Stimulated activated CD8-positive, alpha-beta memory T cell treated with anti-CD3 and anti-CD28 coated beads, Interleukin-12 subunit alpha, Interleukin-12 subunit beta, amount 100 ng/mL, for 24 hours (primary cell): ENCODE results near the gene ATP8B4.
"Not testable (repeated sequence)": the region's sequence is repeated elsewhere in the genome, so short reads cannot be mapped to it uniquely, and the experiment has no call there.

ENCODE experiments used
- DNase-seq: peaks from one replicate; pipeline ENCODE4 v3.0.0-alpha.2; 2020; ENCODE audit errors: extremely low read depth

Gene ATP8B4, protein sequence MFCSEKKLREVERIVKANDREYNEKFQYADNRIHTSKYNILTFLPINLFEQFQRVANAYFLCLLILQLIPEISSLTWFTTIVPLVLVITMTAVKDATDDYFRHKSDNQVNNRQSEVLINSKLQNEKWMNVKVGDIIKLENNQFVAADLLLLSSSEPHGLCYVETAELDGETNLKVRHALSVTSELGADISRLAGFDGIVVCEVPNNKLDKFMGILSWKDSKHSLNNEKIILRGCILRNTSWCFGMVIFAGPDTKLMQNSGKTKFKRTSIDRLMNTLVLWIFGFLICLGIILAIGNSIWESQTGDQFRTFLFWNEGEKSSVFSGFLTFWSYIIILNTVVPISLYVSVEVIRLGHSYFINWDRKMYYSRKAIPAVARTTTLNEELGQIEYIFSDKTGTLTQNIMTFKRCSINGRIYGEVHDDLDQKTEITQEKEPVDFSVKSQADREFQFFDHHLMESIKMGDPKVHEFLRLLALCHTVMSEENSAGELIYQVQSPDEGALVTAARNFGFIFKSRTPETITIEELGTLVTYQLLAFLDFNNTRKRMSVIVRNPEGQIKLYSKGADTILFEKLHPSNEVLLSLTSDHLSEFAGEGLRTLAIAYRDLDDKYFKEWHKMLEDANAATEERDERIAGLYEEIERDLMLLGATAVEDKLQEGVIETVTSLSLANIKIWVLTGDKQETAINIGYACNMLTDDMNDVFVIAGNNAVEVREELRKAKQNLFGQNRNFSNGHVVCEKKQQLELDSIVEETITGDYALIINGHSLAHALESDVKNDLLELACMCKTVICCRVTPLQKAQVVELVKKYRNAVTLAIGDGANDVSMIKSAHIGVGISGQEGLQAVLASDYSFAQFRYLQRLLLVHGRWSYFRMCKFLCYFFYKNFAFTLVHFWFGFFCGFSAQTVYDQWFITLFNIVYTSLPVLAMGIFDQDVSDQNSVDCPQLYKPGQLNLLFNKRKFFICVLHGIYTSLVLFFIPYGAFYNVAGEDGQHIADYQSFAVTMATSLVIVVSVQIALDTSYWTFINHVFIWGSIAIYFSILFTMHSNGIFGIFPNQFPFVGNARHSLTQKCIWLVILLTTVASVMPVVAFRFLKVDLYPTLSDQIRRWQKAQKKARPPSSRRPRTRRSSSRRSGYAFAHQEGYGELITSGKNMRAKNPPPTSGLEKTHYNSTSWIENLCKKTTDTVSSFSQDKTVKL

DNA sequence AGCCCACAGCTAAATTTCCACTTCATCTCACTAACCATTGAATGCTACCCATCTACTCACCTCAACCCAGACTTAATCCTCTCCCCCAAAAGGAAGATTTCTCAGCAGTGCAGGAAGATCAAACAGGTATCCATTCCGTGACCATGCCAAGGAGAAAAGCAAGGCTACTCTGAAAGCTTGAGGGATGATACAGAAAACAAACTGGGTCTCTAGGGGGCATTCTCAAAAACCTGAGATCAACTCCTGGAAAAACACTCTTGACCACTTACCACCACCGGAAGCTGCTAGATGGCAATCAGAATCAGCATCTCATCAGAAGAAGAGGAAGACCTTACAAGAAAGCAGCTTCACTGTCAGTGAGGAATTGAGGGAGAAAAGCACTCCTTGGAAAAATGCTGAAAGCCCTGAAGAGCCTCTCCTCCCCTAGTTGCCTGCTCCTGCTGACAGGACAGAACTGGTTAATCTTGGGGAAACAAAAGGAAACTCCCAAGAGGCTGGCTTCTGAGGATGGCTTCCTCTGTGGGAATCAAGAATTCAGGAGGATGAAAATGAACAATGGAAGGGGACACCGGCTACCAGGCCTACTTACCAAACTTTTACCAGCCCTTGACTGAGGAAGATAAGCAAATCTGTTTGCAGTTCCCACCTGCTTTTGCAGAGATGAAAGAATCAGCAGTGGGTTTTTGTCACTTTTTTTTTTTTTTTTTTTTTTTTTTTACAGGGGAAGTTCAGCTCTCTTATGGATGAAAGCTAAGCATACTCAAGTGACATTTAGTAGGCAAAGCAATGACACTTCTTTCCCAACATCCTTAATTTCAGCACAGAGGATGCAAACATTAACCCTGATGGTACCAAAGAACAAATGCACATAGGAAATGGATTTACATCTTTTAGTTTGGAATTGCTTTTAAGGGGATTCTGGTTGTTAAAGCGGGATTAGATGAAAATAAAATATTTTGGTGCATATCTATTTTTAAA, at the start of gene ATP8B4:
ATP8B4 (minus strand) TSS at position 171 of the 978 bp plus-strand sequence. CDS start 12,267 bp downstream, outside the sequence.
- no peak for DNase-seq

- DNase-seq, result no peak
Observed at GRCh38 chr15:50168379-50168778, 49.3 kb upstream of the ATP8B4 start.

GRCh38 chr15:50167110-50167509, 48.1 kb upstream of the ATP8B4 start:
- DNase-seq, result no peak

DNA sequence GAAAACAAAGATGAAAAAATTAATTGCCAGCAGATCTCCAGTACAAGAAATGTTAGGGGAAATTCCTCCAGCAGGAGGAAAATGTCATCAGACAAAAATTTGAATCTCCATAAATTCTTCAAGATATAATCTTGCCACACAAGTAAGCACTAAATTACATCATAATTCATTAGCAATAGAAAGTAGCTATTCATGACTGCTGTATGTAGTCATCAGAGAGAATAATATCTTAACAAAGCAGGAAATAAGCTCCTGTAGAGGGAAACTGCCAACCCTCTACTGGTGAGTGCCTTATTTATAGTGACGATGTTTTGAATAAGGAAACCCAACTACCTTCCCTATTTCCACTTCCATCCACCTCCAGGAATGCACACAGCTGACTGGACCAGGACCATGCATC, 47.2 kb upstream of the ATP8B4 start:
- no peak for DNase-seq

GRCh38 chr15:50164458-50164857, 45.4 kb upstream of the ATP8B4 start:
- no peak for DNase-seq

GRCh38 chr15:50163719-50164410, 44.8 kb upstream of the ATP8B4 start:
- no peak for DNase-seq

- no peak for DNase-seq
Observed at GRCh38 chr15:50162969-50163718, 44.1 kb upstream of the ATP8B4 start.

GRCh38 chr15:50158236-50158635, 39.2 kb upstream of the ATP8B4 start:
- not testable (repeated sequence) for DNase-seq

DNA sequence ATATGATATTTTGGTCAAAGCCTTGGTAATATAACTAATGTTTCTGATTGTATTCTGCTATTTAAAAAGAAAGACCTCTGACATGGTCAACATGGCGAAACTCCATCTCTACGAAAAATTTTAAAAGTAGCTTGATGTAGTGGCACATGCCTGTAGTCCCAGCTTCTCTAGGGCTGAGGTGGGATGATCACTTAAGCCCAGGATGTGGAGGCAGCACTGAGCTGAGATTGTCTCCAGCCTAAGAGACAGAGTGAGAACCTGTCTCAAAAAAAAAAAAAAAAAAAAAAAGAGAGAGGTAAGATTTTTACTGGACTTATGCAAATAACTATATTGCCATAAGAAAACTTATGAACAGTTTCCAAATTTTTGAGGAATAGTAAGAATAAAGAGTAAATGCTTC, 32.4 kb upstream of the ATP8B4 start:
- no peak for DNase-seq

DNA sequence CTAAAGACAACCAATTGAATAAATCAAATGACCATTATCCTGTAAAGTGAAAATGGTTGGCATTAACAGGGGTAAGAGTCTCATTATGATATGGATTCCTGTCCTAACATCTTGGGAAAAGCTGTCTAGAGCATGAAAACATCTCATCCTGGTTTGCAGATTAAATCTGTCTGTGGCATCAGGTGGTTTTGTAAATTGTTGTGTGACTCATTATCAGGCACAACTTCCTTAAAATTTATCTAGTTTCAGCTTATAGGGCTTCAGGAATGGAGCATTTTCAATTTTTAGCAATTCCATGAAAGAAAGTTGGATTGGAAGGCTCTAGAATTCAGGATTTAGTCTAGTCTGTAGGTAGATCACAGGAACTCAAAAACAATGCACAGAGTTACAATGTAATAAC, 31.8 kb upstream of the ATP8B4 start:
- no peak for DNase-seq

DNA sequence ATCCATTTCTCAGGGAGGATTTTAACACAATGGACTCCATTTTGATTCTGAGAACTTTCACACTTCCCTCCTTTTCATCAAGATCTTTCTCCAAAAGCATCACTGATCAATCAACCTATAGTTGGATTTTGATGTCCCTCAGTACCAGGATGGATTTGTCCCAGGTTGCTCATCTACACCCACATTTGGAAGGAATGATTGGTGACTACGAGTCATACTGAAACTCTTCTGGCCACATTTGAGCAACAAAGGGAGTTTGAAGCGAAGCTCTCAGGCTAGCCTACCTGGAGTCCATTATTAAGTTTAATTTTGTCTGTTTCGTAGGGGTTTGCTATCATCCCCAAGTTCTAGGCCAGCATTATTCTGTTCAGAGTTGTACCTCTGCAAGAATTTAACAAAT, 31.3 kb upstream of the ATP8B4 start:
- no peak for DNase-seq

DNA sequence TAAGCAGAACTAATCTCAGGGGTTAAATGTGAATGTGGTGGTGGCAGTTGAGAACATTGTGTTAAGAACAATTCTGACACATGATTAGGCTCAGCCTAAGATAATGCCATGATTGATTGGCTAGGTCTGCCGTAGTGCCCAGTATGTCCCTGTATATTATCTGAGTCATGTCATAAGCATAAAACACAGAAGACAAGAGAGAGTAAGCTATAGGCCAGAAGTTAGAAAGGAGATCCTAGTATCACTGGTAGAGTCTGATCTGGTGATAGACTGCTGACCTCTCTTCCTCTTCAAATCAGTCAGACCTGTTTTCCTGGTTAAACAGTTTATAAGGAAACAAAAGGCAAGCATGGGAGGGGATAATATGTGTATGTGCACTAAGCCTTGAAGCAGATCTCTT, 30.1 kb upstream of the ATP8B4 start:
- DNase-seq, result no peak

GRCh38 chr15:50148362-50148963, 29.4 kb upstream of the ATP8B4 start:
- DNase-seq, result no peak

DNA sequence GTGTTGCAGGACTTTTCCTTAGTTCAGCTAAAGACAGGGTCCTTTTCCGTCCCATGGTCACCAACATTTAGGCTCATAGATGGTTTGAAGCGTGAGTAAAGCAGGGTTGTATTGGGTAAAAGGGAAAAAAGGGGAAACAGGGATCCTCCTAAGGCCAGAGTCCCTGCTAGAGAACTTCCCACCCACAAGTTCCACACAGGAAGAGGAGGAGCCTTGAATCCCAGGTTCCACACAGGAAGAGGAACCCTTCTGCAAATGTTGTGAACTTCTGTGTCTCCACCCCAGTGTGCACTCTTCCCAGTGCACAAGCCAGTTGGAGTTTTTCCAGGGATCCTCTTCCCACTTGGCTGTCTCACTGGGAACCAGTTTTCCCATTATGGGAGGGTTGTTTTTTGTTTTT, 27.6 kb upstream of the ATP8B4 start:
- DNase-seq, result no peak

- DNase-seq, result no peak
Observed at GRCh38 chr15:50145451-50145872, 26.4 kb upstream of the ATP8B4 start.

- DNase-seq, result no peak
Observed at GRCh38 chr15:50144341-50145120, 25.5 kb upstream of the ATP8B4 start.

DNA sequence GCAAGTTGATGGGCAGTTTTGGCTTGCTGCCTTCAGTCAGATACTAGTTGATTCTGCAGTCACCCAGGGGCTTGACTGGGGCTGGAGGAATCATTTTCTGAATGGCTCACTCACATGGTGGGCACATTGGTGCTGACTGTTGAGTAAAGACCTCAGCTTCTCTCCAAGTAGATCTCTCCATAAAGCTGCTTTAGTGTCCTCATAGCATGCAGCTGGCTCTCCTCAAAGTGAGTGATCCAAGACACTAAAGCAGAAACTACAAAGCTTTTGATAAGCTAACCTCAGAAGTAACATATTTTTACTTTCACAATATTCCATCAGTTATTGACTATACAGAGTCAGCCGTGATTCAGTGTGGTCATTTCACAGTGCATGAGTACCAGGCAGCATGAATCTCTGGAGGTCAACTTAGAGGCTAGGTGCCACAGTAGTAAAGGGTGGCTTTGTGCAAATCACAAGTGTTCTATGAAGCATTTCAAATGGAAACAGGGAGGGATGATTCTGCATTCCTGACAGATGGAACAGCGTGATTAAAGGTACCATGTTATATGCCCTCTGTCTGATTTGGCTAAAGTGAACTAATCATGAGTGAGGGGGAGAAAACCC, 24.3 kb upstream of the ATP8B4 start:
- no peak for DNase-seq

- no peak for DNase-seq
Observed at GRCh38 chr15:50141856-50142255, 22.8 kb upstream of the ATP8B4 start.
